Measurements from ENCODE around the gene ANKRD49. TPM values are rescaled to one million over a fixed set of nuclear protein-coding genes. Genes with fewer than 3 reads are reported as not detected.

Gene ANKRD49
- polyA plus RNA-seq, 1 donor from 2014 or later, result 32.8 TPM

DNA sequence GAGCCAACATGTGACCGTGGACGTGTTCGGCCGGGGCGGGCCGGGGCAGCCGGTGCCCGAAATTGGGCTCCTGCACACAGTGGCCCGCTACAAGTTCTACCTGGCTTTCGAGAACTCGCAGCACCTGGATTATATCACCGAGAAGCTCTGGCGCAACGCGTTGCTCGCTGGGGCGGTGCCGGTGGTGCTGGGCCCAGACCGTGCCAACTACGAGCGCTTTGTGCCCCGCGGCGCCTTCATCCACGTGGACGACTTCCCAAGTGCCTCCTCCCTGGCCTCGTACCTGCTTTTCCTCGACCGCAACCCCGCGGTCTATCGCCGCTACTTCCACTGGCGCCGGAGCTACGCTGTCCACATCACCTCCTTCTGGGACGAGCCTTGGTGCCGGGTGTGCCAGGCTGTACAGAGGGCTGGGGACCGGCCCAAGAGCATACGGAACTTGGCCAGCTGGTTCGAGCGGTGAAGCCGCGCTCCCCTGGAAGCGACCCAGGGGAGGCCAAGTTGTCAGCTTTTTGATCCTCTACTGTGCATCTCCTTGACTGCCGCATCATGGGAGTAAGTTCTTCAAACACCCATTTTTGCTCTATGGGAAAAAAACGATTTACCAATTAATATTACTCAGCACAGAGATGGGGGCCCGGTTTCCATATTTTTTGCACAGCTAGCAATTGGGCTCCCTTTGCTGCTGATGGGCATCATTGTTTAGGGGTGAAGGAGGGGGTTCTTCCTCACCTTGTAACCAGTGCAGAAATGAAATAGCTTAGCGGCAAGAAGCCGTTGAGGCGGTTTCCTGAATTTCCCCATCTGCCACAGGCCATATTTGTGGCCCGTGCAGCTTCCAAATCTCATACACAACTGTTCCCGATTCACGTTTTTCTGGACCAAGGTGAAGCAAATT is 51.7 kb downstream of the ANKRD49 start:
- Mint-ChIP-seq H3K9me3 (no peaks in the 10 kb centered on the region), H3K27ac (peak overlapping the region in 1 of 3 donors; percentile 62), H3K4me1 (peaks cover 11 to 22% (median 18%) of the 10 kb centered on the region in 3 donors), H3K36me3 (peaks cover 2% of the 10 kb centered on the region), H3K4me3 (peak overlapping the region; percentile 42 to 91 (median 77)), H3K27me3 (no peaks in the 10 kb centered on the region)

DNA sequence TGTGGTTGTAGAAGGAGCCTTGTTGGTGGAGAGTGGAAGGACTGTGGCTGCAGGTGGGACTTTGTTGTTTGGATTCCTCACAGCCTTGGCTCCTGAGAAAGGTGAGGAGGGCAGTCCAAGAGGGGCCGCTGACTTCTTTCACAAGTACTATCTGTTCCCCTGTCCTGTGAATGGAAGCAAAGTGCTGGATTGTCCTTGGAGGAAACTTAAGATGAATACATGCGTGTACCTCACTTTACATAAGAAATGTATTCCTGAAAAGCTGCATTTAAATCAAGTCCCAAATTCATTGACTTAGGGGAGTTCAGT is 52.3 kb downstream of the ANKRD49 start:
- H3K9me3 Mint-ChIP-seq, result no peaks in the 10 kb centered on the region
- no peaks in the 10 kb centered on the region for H3K27me3 Mint-ChIP-seq
- no peak overlapping the region for H3K27ac Mint-ChIP-seq
- H3K36me3 Mint-ChIP-seq, result peaks cover 3% of the 10 kb centered on the region
- peak overlapping the region; percentile 18 to 77 (median 52) for H3K4me3 Mint-ChIP-seq
- peaks cover 12 to 23% (median 18%) of the 10 kb centered on the region in 3 donors for H3K4me1 Mint-ChIP-seq

DNA sequence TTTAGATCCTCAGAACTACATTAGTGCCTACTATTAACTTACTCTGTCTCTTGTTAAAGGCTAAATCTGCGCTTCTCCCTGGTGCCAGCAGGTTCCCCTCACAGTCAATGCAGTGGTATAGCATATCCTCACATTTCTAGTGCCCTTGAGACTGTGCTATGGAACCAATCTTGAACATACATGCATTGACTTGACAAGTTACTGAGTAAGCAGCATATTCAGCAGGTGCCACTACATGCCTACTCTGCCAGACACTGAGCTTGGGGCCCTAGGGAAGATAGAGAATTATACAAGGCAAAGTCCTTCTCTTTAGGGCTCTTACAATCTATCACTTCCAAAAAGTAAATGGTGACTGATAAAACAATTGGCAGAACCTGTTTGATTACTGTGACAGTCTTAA is 53.1 kb downstream of the ANKRD49 start:
- Mint-ChIP-seq H3K9me3 (no peaks in the 10 kb centered on the region), H3K27me3 (no peaks in the 10 kb centered on the region), H3K36me3 (peaks cover 3% of the 10 kb centered on the region), H3K4me3 (peak overlapping the region in 2 of 4 donors; percentile 6 to 42), H3K27ac (no peak overlapping the region), H3K4me1 (peaks cover 12 to 23% (median 18%) of the 10 kb centered on the region in 3 donors)

DNA sequence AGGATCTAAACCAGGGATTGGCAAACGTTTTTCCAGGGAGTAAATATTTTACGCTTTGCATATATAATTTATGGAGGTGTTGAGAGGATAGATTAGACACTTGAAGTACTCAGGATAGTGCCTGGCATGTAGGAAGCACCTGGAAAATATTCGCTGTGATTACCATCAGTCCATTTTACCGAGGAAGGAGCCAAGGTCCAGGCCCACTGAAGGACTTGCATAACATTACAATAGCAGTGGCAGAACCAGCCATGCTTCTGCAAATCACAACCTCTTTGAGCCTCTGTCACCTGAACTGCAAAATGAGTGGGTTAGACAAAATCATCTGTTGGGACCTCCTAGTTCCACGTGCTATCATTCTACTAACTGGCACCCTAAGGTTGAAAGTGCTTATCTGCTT is 55.4 kb downstream of the ANKRD49 start:
- no peaks in the 10 kb centered on the region for H3K27me3 Mint-ChIP-seq
- H3K4me1 Mint-ChIP-seq, result peaks cover 5 to 15% (median 6%) of the 10 kb centered on the region in 3 donors
- H3K9me3 Mint-ChIP-seq, result no peaks in the 10 kb centered on the region
- H3K27ac Mint-ChIP-seq, result no peak overlapping the region
- no peak overlapping the region for H3K4me3 Mint-ChIP-seq
- H3K36me3 Mint-ChIP-seq, result peaks cover 3% of the 10 kb centered on the region

Other genes starting within 250 kb of the ANKRD49 start
- not detected for gene IZUMO1R, start 189.4 kb upstream of the ANKRD49 start, polyA plus RNA-seq
- 0.20 TPM for gene GPR83, start 92.6 kb upstream of the ANKRD49 start, polyA plus RNA-seq
- gene MRE11, start 140 bp upstream of the ANKRD49 start, polyA plus RNA-seq, result 15.5 TPM
- gene C11orf97, start 18.5 kb downstream of the ANKRD49 start, polyA plus RNA-seq, result not detected
- gene FUT4, start 49.9 kb downstream of the ANKRD49 start, polyA plus RNA-seq, result 0.61 TPM
- 0.28 TPM for gene PIWIL4, start 73.4 kb downstream of the ANKRD49 start, polyA plus RNA-seq

Data from IgD-negative memory B cell (primary cell).